Activated CD8-positive, alpha-beta T cell treated with anti-CD3 and anti-CD28 coated beads for 36 hours (primary cell): ENCODE data around the gene CA10. TPM values are rescaled to one million over a fixed set of nuclear protein-coding genes. Genes with fewer than 3 reads are reported as not detected.

Source experiments
- ATAC-seq: fragments of 200-7000 bp; cut with Tn5 transposase; one replicate; pipeline ENCODE4 v1.10.0; 2021; ENCODE audit warnings: mild to moderate bottlenecking, moderate library complexity
- CTCF ChIA-PET: fragments of 350-600 bp; sonication (Branson Sonifier 250); formaldehyde crosslinking; loops from one replicate; lab custom pipeline; 2021; ENCODE audit warnings: antibody characterized with exemption; lab: Charles Lee
- POLR2A ChIA-PET: fragments of 350-600 bp; sonication (Branson Sonifier 250); formaldehyde crosslinking; loops from one replicate; lab custom pipeline; 2021; ENCODE audit warnings: antibody characterized with exemption; lab: Charles Lee
- DNase-seq: peaks from one replicate; pipeline ENCODE4 v3.0.0-alpha.2; 2020
- H3K27ac Mint-ChIP-seq: one replicate; pipeline ENCODE4 v1.8.0; 2021; ENCODE audit warnings: mild to moderate bottlenecking, mixed read lengths
- H3K27me3 Mint-ChIP-seq: one replicate; pipeline ENCODE4 v1.8.0; 2021; ENCODE audit warnings: mixed read lengths
- H3K36me3 Mint-ChIP-seq: one replicate; pipeline ENCODE4 v1.8.0; 2021; ENCODE audit warnings: low read depth, mixed read lengths
- H3K4me1 Mint-ChIP-seq: one replicate; pipeline ENCODE4 v1.8.0; 2021; ENCODE audit warnings: low read depth, mixed read lengths
- H3K4me3 Mint-ChIP-seq: one replicate; pipeline ENCODE4 v1.8.0; 2021; ENCODE audit warnings: mild to moderate bottlenecking, moderate library complexity, mixed read lengths
- H3K9me3 Mint-ChIP-seq: one replicate; pipeline ENCODE4 v1.8.0; 2021; ENCODE audit warnings: mixed read lengths
- intact Hi-C: fragments of 100-400 bp; cut with micrococcal nuclease; formaldehyde crosslinking; loops from one replicate; pipeline ENCODE4 v1.10.0; 2022
- total RNA-seq, 2 experiments: library from RNA; stranded (reverse); gene quantifications; one replicate each; pipeline ENCODE4 v1.2.3, GENCODE V29; 2021
- TF ChIP-seq, protein P1 (sequence below): fragments of 200-600 bp; IDR thresholded peaks from one replicate; pipeline ENCODE4 v1.8.0; 2022; ENCODE audit warnings: antibody characterized with exemption, mild to moderate bottlenecking

The CA10 gene
- total RNA-seq, 2 experiments from 2014 or later: not detected

DNA sequence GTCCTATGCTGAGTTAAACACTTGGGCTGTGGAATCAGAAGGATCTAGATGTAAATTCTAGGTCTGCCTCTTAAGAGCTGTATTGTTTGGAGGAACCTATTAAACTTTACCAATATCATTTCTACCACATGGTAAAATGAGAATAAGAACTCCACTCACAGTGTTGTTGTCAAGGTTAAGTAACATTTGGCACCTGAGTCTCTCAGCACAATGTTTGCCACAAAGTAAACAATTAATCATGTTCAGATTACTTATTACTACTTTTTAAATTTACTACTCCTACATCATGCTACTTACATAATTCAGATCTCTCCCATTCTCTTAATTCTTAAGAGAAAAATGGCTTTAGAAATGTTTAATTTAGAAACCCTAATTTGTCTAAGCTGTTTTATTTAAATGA is 305.9 kb downstream of the CA10 start:
- no peak for ATAC-seq
- no peak overlapping the region for H3K4me3 Mint-ChIP-seq
- no peaks in the 10 kb centered on the region for H3K4me1 Mint-ChIP-seq
- peaks cover 3% of the 10 kb centered on the region for H3K27me3 Mint-ChIP-seq
- no peaks in the 10 kb centered on the region for H3K9me3 Mint-ChIP-seq
- ChIA-PET POLR2A (no interaction called here), CTCF (no interaction called here)
- no peak overlapping the region for H3K27ac Mint-ChIP-seq
- TF ChIP-seq, protein P1, sequence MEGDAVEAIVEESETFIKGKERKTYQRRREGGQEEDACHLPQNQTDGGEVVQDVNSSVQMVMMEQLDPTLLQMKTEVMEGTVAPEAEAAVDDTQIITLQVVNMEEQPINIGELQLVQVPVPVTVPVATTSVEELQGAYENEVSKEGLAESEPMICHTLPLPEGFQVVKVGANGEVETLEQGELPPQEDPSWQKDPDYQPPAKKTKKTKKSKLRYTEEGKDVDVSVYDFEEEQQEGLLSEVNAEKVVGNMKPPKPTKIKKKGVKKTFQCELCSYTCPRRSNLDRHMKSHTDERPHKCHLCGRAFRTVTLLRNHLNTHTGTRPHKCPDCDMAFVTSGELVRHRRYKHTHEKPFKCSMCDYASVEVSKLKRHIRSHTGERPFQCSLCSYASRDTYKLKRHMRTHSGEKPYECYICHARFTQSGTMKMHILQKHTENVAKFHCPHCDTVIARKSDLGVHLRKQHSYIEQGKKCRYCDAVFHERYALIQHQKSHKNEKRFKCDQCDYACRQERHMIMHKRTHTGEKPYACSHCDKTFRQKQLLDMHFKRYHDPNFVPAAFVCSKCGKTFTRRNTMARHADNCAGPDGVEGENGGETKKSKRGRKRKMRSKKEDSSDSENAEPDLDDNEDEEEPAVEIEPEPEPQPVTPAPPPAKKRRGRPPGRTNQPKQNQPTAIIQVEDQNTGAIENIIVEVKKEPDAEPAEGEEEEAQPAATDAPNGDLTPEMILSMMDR: no peak
- intact Hi-C loops: no loop called here
- no peaks in the 10 kb centered on the region for H3K36me3 Mint-ChIP-seq
- DNase-seq: no peak

DNA sequence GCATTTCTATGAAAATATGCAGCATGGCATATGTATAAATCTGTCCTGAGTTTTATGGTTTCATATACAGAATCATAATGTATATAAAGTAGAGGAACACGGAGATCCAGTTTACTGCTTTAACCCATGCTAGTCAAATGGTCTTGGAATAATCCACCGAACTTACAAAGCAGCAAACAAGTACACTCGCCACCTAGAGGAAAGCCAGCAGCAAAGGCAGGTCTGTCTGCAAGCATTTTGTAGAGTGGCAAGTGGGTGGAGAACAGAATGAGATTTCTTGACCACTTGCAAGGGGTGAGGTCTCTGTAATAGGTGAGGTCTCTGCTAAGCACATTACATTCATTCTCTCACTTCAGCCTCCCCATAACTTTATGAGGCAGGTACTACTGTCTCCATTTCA is 308.3 kb downstream of the CA10 start:
- CTCF ChIA-PET: no interaction called here

DNA sequence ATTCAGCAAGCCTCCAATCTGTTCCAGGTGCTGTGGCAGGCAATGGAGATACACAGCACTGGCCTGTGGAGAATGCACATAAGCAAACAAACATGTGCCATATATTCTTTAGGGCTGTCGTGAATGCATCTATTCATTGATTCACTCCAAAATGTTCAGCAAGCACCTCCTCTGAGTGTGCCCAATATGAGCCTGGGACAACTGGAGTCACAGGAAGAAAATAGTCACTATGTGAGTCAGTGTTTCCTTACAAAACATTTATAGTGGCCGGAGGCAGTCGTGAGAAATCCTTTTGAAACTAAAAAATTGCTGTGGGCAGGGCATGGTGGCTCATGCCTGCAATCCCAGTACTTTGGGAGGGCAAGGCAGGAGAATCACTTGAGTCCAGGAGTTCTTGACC is 310.1 kb downstream of the CA10 start:
- ATAC-seq (no peak), DNase-seq (no peak)
- Mint-ChIP-seq H3K36me3 (no peaks in the 10 kb centered on the region), H3K9me3 (no peaks in the 10 kb centered on the region), H3K27ac (no peak overlapping the region), H3K27me3 (peaks cover 2% of the 10 kb centered on the region), H3K4me3 (no peak overlapping the region), H3K4me1 (no peaks in the 10 kb centered on the region)
- CTCF ChIA-PET: no interaction called here
- POLR2A ChIA-PET: no interaction called here
- TF ChIP-seq, protein P1: no peak
- intact Hi-C loops: no loop called here

More for the DNA sequence above, 308.3 kb downstream of the CA10 start:
- Mint-ChIP-seq H3K4me3 (no peak overlapping the region), H3K27ac (no peak overlapping the region), H3K4me1 (no peaks in the 10 kb centered on the region), H3K36me3 (no peaks in the 10 kb centered on the region), H3K27me3 (peaks cover 3% of the 10 kb centered on the region), H3K9me3 (no peaks in the 10 kb centered on the region)
- TF ChIP-seq, protein P1: no peak
- intact Hi-C loops: no loop called here
- DNase-seq (no peak), ATAC-seq (no peak)
- POLR2A ChIA-PET: no interaction called here

DNA sequence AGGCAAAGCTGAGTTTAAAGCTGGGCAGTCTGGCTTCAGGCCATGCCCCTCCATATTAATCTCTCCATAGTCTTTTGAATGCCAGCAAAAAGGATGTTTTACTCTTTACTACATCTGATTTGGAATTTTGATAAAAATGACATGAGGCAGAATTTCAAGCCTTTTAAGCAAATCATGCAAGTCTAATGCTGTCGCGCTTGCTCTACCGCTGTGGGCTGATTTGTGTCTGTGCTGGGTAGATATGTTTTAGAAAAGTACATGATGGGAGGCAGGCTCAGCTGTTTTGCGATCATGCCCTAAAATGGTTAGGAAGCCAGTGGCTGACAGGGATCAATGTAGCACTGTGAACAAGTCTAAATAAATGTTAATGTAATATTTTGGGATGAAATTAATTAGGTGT is 311.9 kb downstream of the CA10 start:
- ATAC-seq (no peak), DNase-seq (no peak)
- Mint-ChIP-seq H3K4me1 (no peaks in the 10 kb centered on the region), H3K9me3 (no peaks in the 10 kb centered on the region), H3K4me3 (no peak overlapping the region), H3K27ac (no peak overlapping the region), H3K27me3 (peaks cover 1% of the 10 kb centered on the region), H3K36me3 (no peaks in the 10 kb centered on the region)
- ChIA-PET CTCF (no interaction called here), POLR2A (no interaction called here)
- intact Hi-C loops: no loop called here
- TF ChIP-seq, protein P1: no peak

DNA sequence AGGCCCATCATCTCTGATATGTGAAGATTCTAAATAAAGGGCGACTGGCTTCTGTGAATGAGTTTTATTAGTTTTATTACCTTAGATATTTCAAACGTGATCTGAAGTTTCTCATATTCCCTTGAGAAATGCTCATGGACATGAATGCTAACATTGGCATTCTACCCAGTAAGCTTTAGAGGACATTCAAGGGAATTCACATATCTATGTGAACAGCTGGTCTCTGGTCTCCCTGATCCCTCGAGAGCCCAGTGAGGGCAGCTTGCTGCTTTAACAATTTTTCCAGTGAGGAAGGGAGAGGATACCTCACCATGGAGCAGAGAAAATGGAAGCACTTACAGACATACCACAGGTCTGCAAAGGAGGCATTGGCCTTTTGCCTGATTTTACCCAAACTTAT is 312.7 kb downstream of the CA10 start:
- Mint-ChIP-seq H3K4me3 (no peak overlapping the region), H3K27me3 (peaks cover 1% of the 10 kb centered on the region), H3K27ac (no peak overlapping the region), H3K9me3 (no peaks in the 10 kb centered on the region), H3K4me1 (no peaks in the 10 kb centered on the region), H3K36me3 (no peaks in the 10 kb centered on the region)
- DNase-seq: no peak
- no peak for ATAC-seq
- ChIA-PET POLR2A (no interaction called here), CTCF (no interaction called here)
- TF ChIP-seq, protein P1: no peak
- intact Hi-C loops: no loop called here
